K562 (cell line): ENCODE data around the gene AGMO. TPM values are rescaled to one million over a fixed set of nuclear protein-coding genes. Genes with fewer than 3 reads are reported as not detected.

Source experiments
- ATAC-seq: fragments of 200-7000 bp; cut with Tn5 transposase; 3 replicates; pipeline ENCODE4 v1.9.1; 2020; ENCODE audit warnings: moderate library complexity
- BruUV-seq: library from RNA; stranded (reverse); fragments of 400-500 nt; replicated peaks from 2 replicates; lab custom pipeline; 2021; lab: Mats Ljungman, UMichigan
- CTCF ChIA-PET: fragments of 300-600 bp; formaldehyde crosslinking; extraction: SDS; loops from one replicate; lab custom pipeline; 2021; ENCODE audit warnings: low intra/inter-chr PET ratio; lab: Yijun Ruan, JAX
- POLR2A ChIA-PET: fragments of 300-600, 350-650 bp; sonication (Branson Sonifier 250); formaldehyde crosslinking; extraction: SDS; loops from one replicate; lab custom pipeline; 2021; ENCODE audit warnings: antibody characterized with exemption, inconsistent platforms; lab: Yijun Ruan, JAX
- DNase-seq, 4 experiments: peaks; one replicate each; pipeline versions ENCODE4 v3.0.0 to v3.0.0-alpha.2; 2011 to 2018; ENCODE audit warnings: low spot score in 3 of 4, mixed read lengths in 3 of 4; ENCODE audit errors: extremely low read depth in 1 of 4
- FAIRE-seq: peaks from 2 replicates; lab custom pipeline; 2011; peaks lifted over from hg19 to GRCh38; lab: Jason Lieb, UNC
- H2AFZ ChIP-seq: 2 replicates; pipeline ENCODE4 v1.6.0; 2011; ENCODE audit warnings: low read depth, low read length, control low read depth, inconsistent platforms
- H3K27ac ChIP-seq: fragments of 200-600 bp; 3 replicates; pipeline ENCODE4 v1.8.0; 2011; ENCODE audit warnings: low read depth, mild to moderate bottlenecking, control low read depth, inconsistent platforms, low read length, moderate library complexity, mixed read lengths; ENCODE audit errors: extremely low read depth
- H3K27me3 ChIP-seq, 2 experiments: fragments of 300-600 bp in 1 of 2; 2 replicates in 1 of 2; 3 replicates in 1 of 2; pipeline versions ENCODE4 v1.6.0 to v1.8.0; 2011; ENCODE audit warnings: inconsistent platforms in 2 of 2, low read length in 2 of 2, mild to moderate bottlenecking in 1 of 2, mixed read lengths in 1 of 2, moderate library complexity in 1 of 2; ENCODE audit not compliant: control insufficient read depth in 2 of 2, insufficient read depth in 2 of 2
- H3K36me3 ChIP-seq: fragments of 300-600 bp; 3 replicates; pipeline ENCODE4 v1.8.0; 2011; ENCODE audit warnings: mild to moderate bottlenecking, low read length, inconsistent platforms; ENCODE audit not compliant: control insufficient read depth, insufficient read depth
- H3K4me1 ChIP-seq, 2 experiments: fragments of 200-600 bp in 1 of 2; replicated peaks in 1 of 2; 2 replicates in 1 of 2; 3 replicates in 1 of 2; pipeline versions ENCODE4 v1.5.1 to v1.8.0; 2011; ENCODE audit warnings: inconsistent platforms in 2 of 2, low read length in 2 of 2, mild to moderate bottlenecking in 1 of 2, mixed read lengths in 1 of 2, moderate library complexity in 1 of 2; ENCODE audit not compliant: control insufficient read depth in 2 of 2, insufficient read depth in 2 of 2
- H3K4me2 ChIP-seq: 2 replicates; pipeline ENCODE4 v1.6.1; 2011; ENCODE audit warnings: low read length, control low read depth, inconsistent platforms, mixed read lengths; ENCODE audit not compliant: insufficient read depth
- H3K4me3 ChIP-seq: fragments of 200-600 bp; sonication (generic), shearing (Covaris generic); 2 replicates; pipeline ENCODE4 v1.5.1; 2016; ENCODE audit warnings: control low read depth, inconsistent platforms
- H3K79me2 ChIP-seq: fragments of 200-600 bp; 3 replicates; pipeline ENCODE4 v1.8.0; 2011; ENCODE audit warnings: low read length, inconsistent platforms; ENCODE audit not compliant: control insufficient read depth, insufficient read depth
- H3K9ac ChIP-seq, 2 experiments: 2 replicates each; pipeline versions ENCODE4 v1.6.0 to v1.6.1; 2011; ENCODE audit warnings: low read depth in 2 of 2, low read length in 2 of 2, control low read depth in 1 of 2, inconsistent platforms in 1 of 2, mild to moderate bottlenecking in 1 of 2, mixed read lengths in 1 of 2; ENCODE audit not compliant: insufficient read depth in 1 of 2
- H3K9me1 ChIP-seq: one replicate; pipeline ENCODE4 v1.6.0; 2011; ENCODE audit warnings: inconsistent platforms, mild to moderate bottlenecking, low read length, moderate library complexity; ENCODE audit not compliant: control insufficient read depth, insufficient read depth
- H3K9me3 ChIP-seq: replicated peaks from 2 replicates; pipeline ENCODE4 v1.5.1; 2011; ENCODE audit warnings: low read depth, low read length, inconsistent platforms; ENCODE audit not compliant: control insufficient read depth, insufficient read depth
- H4K20me1 ChIP-seq: replicated peaks from 2 replicates; pipeline ENCODE4 v1.6.1; 2011; ENCODE audit warnings: low read length, inconsistent platforms, mixed read lengths; ENCODE audit not compliant: control insufficient read depth, insufficient read depth
- CBX2 ChIP-seq: fragments of 200-600 bp; sonication (generic); IDR thresholded peaks from one replicate; pipeline ENCODE4 v1.6.1; 2012; ENCODE audit warnings: mild to moderate bottlenecking, low read length, inconsistent platforms; ENCODE audit not compliant: insufficient read depth, poor library complexity, severe bottlenecking
- CHD4 ChIP-seq: fragments of 200-600 bp; sonication (generic); IDR thresholded peaks from 3 replicates; pipeline ENCODE4 v1.6.1; 2012; ENCODE audit warnings: low read depth, mild to moderate bottlenecking, mixed read lengths, low read length, inconsistent platforms; ENCODE audit not compliant: insufficient read depth, insufficient replicate concordance, poor library complexity, severe bottlenecking
- CREM ChIP-seq: IDR thresholded peaks from 2 replicates; pipeline ENCODE4 v1.6.1; 2014; ENCODE audit warnings: antibody characterized with exemption, low read depth
- HCFC1 ChIP-seq: IDR thresholded peaks from 2 replicates; pipeline ENCODE4 v1.6.1; 2012; ENCODE audit warnings: low read depth, low read length, improper control_type of control experiment
- MLLT1 ChIP-seq, 2 experiments: fragments of 450-650 bp; IDR thresholded peaks; 2 replicates each; pipeline ENCODE4 v1.6.1; 2016
- RCOR1 ChIP-seq, 2 experiments: IDR thresholded peaks; 2 replicates each; pipeline ENCODE4 v1.6.1; 2012; ENCODE audit warnings: low read depth in 2 of 2, low read length in 2 of 2, borderline replicate concordance in 1 of 2, improper control_type of control experiment in 1 of 2
- REST ChIP-seq, 2 experiments: fragments of 450-650 bp; formaldehyde crosslinking in 1 of 2; IDR thresholded peaks; 2 replicates each; pipeline versions ENCODE4 v1.4.0 to v1.6.1; 2014 to 2020; ENCODE audit warnings: mild to moderate bottlenecking in 2 of 2, borderline replicate concordance in 1 of 2, low read depth in 1 of 2
- SMAD2 ChIP-seq: fragments of 150-350 bp; IDR thresholded peaks from 2 replicates; pipeline ENCODE4 v1.6.1; 2014; ENCODE audit warnings: low read depth, mild to moderate bottlenecking, low read length
- SRSF1 ChIP-seq: fragments of 200-400 bp; formaldehyde crosslinking; IDR thresholded peaks from 2 replicates; pipeline ENCODE4 v1.6.1; 2017; ENCODE audit warnings: mild to moderate bottlenecking, low read depth, low read length, moderate library complexity
- ZNF668 ChIP-seq: fragments of 250-450 bp; sonication (Bioruptor Pico); IDR thresholded peaks from 2 replicates; pipeline ENCODE4 v1.8.0; 2022; ENCODE audit warnings: mild to moderate bottlenecking, inconsistent platforms
- ZNF695 ChIP-seq: fragments of 450-650 bp; formaldehyde crosslinking; IDR thresholded peaks from 2 replicates; pipeline ENCODE4 v1.4.0; 2020; ENCODE audit warnings: mild to moderate bottlenecking, moderate library complexity
- ZNF830 ChIP-seq: fragments of 250-450 bp; sonication (Bioruptor Pico); IDR thresholded peaks from 2 replicates; pipeline ENCODE4 v1.5.0; 2021; ENCODE audit warnings: mild to moderate bottlenecking
- WGBS: fragments of 100-300 bp; shearing (Covaris generic); methylation state at CpG from one replicate; pipeline ENCODE4 v1.1.6; 2016; ENCODE audit warnings: low coverage, mixed read lengths; ENCODE audit not compliant: insufficient coverage; ENCODE audit errors: missing lambda C conversion rate; 5-methylcytosine and 5-hydroxymethylcytosine counted together
- in situ Hi-C: fragments of 300-500 bp; cut with MboI; formaldehyde crosslinking; loops from 4 replicates; pipeline ENCODE4 v1.15.0; 2018; ENCODE audit warnings: inconsistent platforms, mixed read lengths
- intact Hi-C: fragments of 100-400 bp; cut with micrococcal nuclease; formaldehyde crosslinking; loops from 2 replicates; pipeline ENCODE4 v1.14.2; 2022
- polyA plus RNA-seq, 8 experiments: library from polyadenylated mRNA; depleted of rRNA in 4 of 8; stranded (reverse) in 5 of 8; unstranded in 3 of 8; fragments of >200 nt; fragmentation: Nextera tagmentation in 2 of 8; fragmentation: Illumina TruSeq in 1 of 8; extraction: Ambion mirVana in 2 of 8; extraction: Trizol in 1 of 8; gene quantifications; 2 replicates each; pipeline versions ENCODE4 v1.2.1 to v1.2.3, GENCODE V29; 2011 to 2014; ENCODE audit warnings: inconsistent platforms in 1 of 8, missing spikeins in 1 of 8
- total RNA-seq, 7 experiments: library from RNA; depleted of rRNA in 6 of 7; stranded (reverse); fragments of >200 nt in 6 of 7; fragmentation: Illumina TruSeq in 2 of 7; extraction: Trizol in 2 of 7; gene quantifications; 2 replicates each; pipeline versions ENCODE4 v1.2.1 to v1.2.3, GENCODE V29; 2011 to 2021; ENCODE audit warnings: low replicate concordance in 1 of 7

Gene AGMO
- total and polyA plus RNA-seq, 9 of the 15 experiments (the other 6 are each of a cell fraction or from before 2014, with no cell fraction given): 0.30 to 1.4 (median 0.69) TPM; not detected in 1

GRCh38 chr7:15158141-15158810, 403.5 kb downstream of the AGMO start:
- intact Hi-C loops: no loop called here
- ATAC-seq (no peak), FAIRE-seq (no peak), DNase-seq (no peak)
- no peaks in the 10 kb centered on the region for H3K27me3 ChIP-seq
- no peak overlapping the region for H3K27ac ChIP-seq
- CTCF ChIA-PET: no interaction called here
- no peaks in the 10 kb centered on the region for H3K36me3 ChIP-seq
- in situ Hi-C loops: no loop called here
- BruUV-seq: no TSS peak
- no peaks in the 10 kb centered on the region for H3K79me2 ChIP-seq
- no peak overlapping the region for H3K9ac ChIP-seq
- H4K20me1 ChIP-seq: no peaks in the 10 kb centered on the region
- H3K9me3 ChIP-seq: no peaks in the 10 kb centered on the region
- H3K4me1 ChIP-seq: no peaks in the 10 kb centered on the region
- H3K9me1 ChIP-seq: no peaks in the 10 kb centered on the region
- H3K4me2 ChIP-seq: no peak overlapping the region
- POLR2A ChIA-PET: no interaction called here
- H3K4me3 ChIP-seq: no peak overlapping the region
- WGBS: 0% methylated on average over 3 of the region's 3 CpGs
- no peak overlapping the region for H2AFZ ChIP-seq
- no peak for TF ChIP-seq ZNF830 (CRISPR knock-in tag)
- TF ChIP-seq CREM: no peak
- no peak for TF ChIP-seq SMAD2
- TF ChIP-seq SRSF1: no peak
- no peak for TF ChIP-seq CHD4
- TF ChIP-seq MLLT1 (IDR thresholded peaks at IDR 0.05): no peak
- no peak for TF ChIP-seq RCOR1 (IDR thresholded peaks at IDR 0.05; ENCODE audit: borderline replicate concordance in 1 of 2, low read depth in 2 of 2, low read length in 2 of 2)
- TF ChIP-seq REST (IDR thresholded peaks at IDR 0.05; ENCODE audit: borderline replicate concordance): no peak
- TF ChIP-seq REST (CRISPR knock-in tag; IDR thresholded peaks at IDR 0.05; ENCODE audit: low read depth): no peak
- no peak for TF ChIP-seq ZNF668 (CRISPR knock-in tag)
- no peak for TF ChIP-seq CBX2
- no peak for TF ChIP-seq ZNF695 (CRISPR knock-in tag)
- TF ChIP-seq HCFC1: no peak
